Measurements from ENCODE around the gene C11orf65. TPM values are rescaled to one million over a fixed set of nuclear protein-coding genes. Genes with fewer than 3 reads are reported as not detected.

Gene C11orf65, protein sequence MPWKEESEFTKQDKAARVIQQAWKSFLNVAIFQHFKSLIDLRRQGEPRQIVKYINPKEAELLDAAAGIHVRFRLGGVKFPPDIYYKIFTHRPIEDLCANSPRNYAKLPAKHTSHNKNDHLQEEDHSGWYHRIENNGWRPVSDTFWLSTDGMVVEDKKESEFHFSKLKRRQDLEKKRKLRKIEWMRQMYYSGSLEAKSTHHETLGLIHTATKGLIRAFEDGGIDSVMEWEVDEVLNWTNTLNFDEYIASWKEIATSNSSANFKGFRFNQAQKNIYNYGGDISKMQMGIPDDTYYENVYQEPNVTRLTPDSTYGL
- 1 to 10 TPM in 1 of 4 donors, under 1 TPM in 2, not detected in 1; 0.19 to 1.3 (median 0.30) TPM for total RNA-seq

- peak in 1 of 2 donors; percentile 79 for TF ChIP-seq POLR2A (IDR thresholded peaks at IDR 0.05)
- TF ChIP-seq, protein P1, sequence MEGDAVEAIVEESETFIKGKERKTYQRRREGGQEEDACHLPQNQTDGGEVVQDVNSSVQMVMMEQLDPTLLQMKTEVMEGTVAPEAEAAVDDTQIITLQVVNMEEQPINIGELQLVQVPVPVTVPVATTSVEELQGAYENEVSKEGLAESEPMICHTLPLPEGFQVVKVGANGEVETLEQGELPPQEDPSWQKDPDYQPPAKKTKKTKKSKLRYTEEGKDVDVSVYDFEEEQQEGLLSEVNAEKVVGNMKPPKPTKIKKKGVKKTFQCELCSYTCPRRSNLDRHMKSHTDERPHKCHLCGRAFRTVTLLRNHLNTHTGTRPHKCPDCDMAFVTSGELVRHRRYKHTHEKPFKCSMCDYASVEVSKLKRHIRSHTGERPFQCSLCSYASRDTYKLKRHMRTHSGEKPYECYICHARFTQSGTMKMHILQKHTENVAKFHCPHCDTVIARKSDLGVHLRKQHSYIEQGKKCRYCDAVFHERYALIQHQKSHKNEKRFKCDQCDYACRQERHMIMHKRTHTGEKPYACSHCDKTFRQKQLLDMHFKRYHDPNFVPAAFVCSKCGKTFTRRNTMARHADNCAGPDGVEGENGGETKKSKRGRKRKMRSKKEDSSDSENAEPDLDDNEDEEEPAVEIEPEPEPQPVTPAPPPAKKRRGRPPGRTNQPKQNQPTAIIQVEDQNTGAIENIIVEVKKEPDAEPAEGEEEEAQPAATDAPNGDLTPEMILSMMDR (IDR thresholded peaks at IDR 0.05) = no peak
- intact Hi-C loops (cut with DNase I; ENCODE audit: low total_unique reads) = no loop called here
- peak within 1 kb of the TSS; percentile 56 for H3K4me3 ChIP-seq (ENCODE audit: low read depth, poor library complexity, severe bottlenecking)
- DNase-seq (ENCODE audit: low spot score in 2 of 2) = peak; percentile 96 to 99
- 0% methylated on average over 35 of the region's 35 CpGs for WGBS, 2 donors
These were observed at the start of gene C11orf65 for GRCh38 chr11:108467091-108467823. Gene C11orf65, minus strand, starts transcription at chr11:108467529. Its CDS starts 5,970 bp downstream, at chr11:108461559.

GRCh38 chr11:108516125-108516524 is 48.8 kb upstream of the C11orf65 start:
- intact Hi-C loops (cut with DNase I; ENCODE audit: low total_unique reads) = no loop called here
- H3K4me3 ChIP-seq (ENCODE audit: low read depth, poor library complexity, severe bottlenecking) = no peak overlapping the region
- WGBS, 2 donors = 95 to 98% methylated on average over 4 of the region's 4 CpGs
- DNase-seq (ENCODE audit: low spot score in 2 of 2) = no peak
- TF ChIP-seq, protein P1 (IDR thresholded peaks at IDR 0.05) = no peak
- no peak for TF ChIP-seq POLR2A (IDR thresholded peaks at IDR 0.05)

GRCh38 chr11:108512708-108513107 is 45.4 kb upstream of the C11orf65 start:
- TF ChIP-seq POLR2A (IDR thresholded peaks at IDR 0.05) = no peak
- TF ChIP-seq, protein P1 (IDR thresholded peaks at IDR 0.05) = no peak
- 92% methylated on average over 2 of the region's 2 CpGs for WGBS, 2 donors

DNA sequence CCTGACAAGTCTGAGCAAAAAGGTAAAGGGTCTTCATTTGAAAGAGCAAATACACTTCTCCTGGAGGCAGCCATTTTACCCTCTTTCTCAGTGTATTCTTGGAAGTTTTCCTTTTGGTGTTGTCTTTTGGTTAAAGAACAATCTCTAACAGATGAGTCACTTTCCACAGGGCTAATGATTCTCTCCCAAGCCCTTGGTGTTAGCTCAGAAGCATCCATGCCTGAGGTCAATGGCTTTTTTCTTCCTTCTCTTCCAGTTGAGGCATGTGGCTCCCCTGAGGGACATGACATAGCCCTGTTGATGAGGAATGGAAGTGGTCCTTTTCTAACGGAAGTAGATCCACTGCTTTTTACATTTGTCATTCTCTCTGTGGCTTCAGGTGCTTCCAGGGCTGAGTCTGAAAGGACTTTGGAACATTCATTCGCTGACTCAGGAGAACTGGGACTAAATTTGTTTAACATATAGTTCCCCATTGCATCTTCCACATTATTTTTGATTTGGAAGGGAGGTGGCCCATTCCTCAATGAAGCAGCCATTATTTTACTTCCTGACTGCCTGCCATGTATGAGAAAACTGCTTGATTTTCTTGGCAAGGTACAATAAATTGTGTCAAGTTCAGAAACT is 44.6 kb upstream of the C11orf65 start:
- 83 to 87% methylated on average over 2 of the region's 2 CpGs for WGBS, 2 donors
- TF ChIP-seq POLR2A (IDR thresholded peaks at IDR 0.05) = no peak
- TF ChIP-seq, protein P1 (IDR thresholded peaks at IDR 0.05) = no peak
- intact Hi-C loops (cut with DNase I; ENCODE audit: low total_unique reads) = no loop called here
- no peak for DNase-seq (ENCODE audit: low spot score in 2 of 2)
- H3K4me3 ChIP-seq (ENCODE audit: low read depth, poor library complexity, severe bottlenecking) = no peak overlapping the region

More at GRCh38 chr11:108512708-108513107, 45.4 kb upstream of the C11orf65 start:
- H3K4me3 ChIP-seq (ENCODE audit: low read depth, poor library complexity, severe bottlenecking) = no peak overlapping the region
- no peak for DNase-seq (ENCODE audit: low spot score in 2 of 2)
- intact Hi-C loops (cut with DNase I; ENCODE audit: low total_unique reads) = no loop called here

DNA sequence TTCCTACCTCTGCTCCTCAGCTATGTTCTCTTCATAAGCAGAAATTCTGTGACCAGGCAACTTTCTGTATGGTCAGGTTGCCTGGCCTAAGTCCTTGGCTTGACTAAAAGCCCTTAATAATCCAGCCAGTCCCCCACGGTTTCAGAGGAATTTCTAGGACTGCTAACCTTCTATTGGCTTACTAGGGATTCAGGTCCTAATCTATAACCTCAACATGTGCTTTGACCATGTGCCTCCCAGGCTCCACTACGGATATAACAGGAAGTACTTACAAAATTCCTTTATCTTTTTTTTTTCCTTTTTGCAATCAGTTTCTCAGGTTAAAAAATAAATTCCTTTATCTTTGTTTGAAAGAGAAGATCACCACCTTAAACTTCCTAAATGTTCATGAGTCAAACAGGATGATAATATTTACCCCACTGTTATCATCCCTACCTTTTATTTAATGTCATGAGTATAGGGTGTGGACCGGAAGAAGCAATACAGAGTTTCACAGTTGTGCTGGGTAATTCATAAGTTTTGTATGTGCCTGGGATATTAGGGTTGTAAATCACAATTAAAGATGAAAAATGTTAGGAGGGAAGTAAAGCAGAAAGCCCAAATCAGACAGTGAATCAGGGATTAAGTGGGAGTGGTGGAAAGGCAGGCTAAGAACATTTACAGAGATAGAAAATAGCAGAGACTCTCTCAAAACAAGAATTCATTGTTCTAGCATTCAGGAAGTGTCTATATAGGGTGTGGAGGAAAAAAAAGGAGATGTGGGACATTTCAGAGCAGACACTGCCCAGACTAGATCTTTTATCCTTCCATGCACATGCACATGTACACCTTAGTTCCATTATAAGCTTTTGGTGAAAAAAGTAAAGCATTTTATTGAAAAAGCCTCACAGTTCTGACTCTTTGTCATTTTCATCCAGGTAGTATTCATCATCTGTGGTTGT is 41.6 kb upstream of the C11orf65 start:
- 59 to 63% methylated on average over 3 of the region's 3 CpGs for WGBS, 2 donors

More for the DNA sequence above, 41.6 kb upstream of the C11orf65 start:
- TF ChIP-seq, protein P1 (IDR thresholded peaks at IDR 0.05) = no peak
- TF ChIP-seq POLR2A (IDR thresholded peaks at IDR 0.05) = no peak
- DNase-seq (ENCODE audit: low spot score in 2 of 2) = no peak
- no peak overlapping the region for H3K4me3 ChIP-seq (ENCODE audit: low read depth, poor library complexity, severe bottlenecking)
- intact Hi-C loops (cut with DNase I; ENCODE audit: low total_unique reads) = no loop called here
